Calu3 (cell line): ENCODE results near the gene SLC25A47. TPM values are rescaled to one million over a fixed set of nuclear protein-coding genes. Genes with fewer than 3 reads are reported as not detected.

ENCODE experiments used
- BruUV-seq: library from RNA; stranded (reverse); fragments of 400-500 nt; replicated peaks from 2 replicates; lab custom pipeline; 2021; lab: Mats Ljungman, UMichigan
- CTCF ChIA-PET: fragments of 300-600 bp; sonication (Branson Sonifier 250); formaldehyde crosslinking; loops from one replicate; lab custom pipeline; 2022; ENCODE audit warnings: antibody characterized with exemption; lab: Charles Lee
- DNase-seq: peaks from one replicate; pipeline ENCODE4 v3.0.0; 2022
- H3K27ac Mint-ChIP-seq: one replicate; pipeline ENCODE4 v1.8.0; 2022; ENCODE audit warnings: mixed read lengths; ENCODE audit not compliant: unreplicated experiment
- H3K27me3 Mint-ChIP-seq: one replicate; pipeline ENCODE4 v1.8.0; 2022; ENCODE audit warnings: mixed read lengths; ENCODE audit not compliant: unreplicated experiment
- H3K36me3 Mint-ChIP-seq: one replicate; pipeline ENCODE4 v1.8.0; 2022; ENCODE audit warnings: mild to moderate bottlenecking, moderate library complexity, mixed read lengths; ENCODE audit not compliant: insufficient read depth, unreplicated experiment
- H3K4me1 Mint-ChIP-seq: one replicate; pipeline ENCODE4 v1.8.0; 2022; ENCODE audit warnings: mild to moderate bottlenecking, low read depth, mixed read lengths; ENCODE audit not compliant: unreplicated experiment
- H3K4me3 Mint-ChIP-seq: one replicate; pipeline ENCODE4 v1.8.0; 2022; ENCODE audit warnings: mild to moderate bottlenecking, low read depth, moderate library complexity, mixed read lengths; ENCODE audit not compliant: unreplicated experiment
- H3K9me3 Mint-ChIP-seq: one replicate; pipeline ENCODE4 v1.8.0; 2022; ENCODE audit warnings: low read depth, mixed read lengths; ENCODE audit not compliant: unreplicated experiment
- CTCF ChIP-seq: fragments of 200-600 bp; IDR thresholded peaks from one replicate; pipeline ENCODE4 v1.8.0; 2022; ENCODE audit warnings: antibody characterized with exemption; ENCODE audit not compliant: unreplicated experiment
- intact Hi-C: fragments of 100-400 bp; cut with micrococcal nuclease; formaldehyde crosslinking; loops from one replicate; pipeline ENCODE4 v1.10.0; 2022; ENCODE audit not compliant: unreplicated experiment
- total RNA-seq: library from RNA; stranded (reverse); gene quantifications from 2 replicates; pipeline ENCODE4 v1.2.3, GENCODE V29; 2022

Gene SLC25A47
- total RNA-seq, 1 experiment from 2014 or later = not detected

GRCh38 chr14:100364403-100364802 is 41.3 kb downstream of the SLC25A47 start:
- peaks cover 83% of the 10 kb centered on the region for H3K36me3 Mint-ChIP-seq
- CTCF ChIA-PET = no interaction called here

GRCh38 chr14:100365741-100366140 is 42.6 kb downstream of the SLC25A47 start:
- BruUV-seq = no TSS peak
- CTCF ChIA-PET = no interaction called here
- no peaks in the 10 kb centered on the region for H3K27me3 Mint-ChIP-seq

More at GRCh38 chr14:100364403-100364802, 41.3 kb downstream of the SLC25A47 start:
- Mint-ChIP-seq H3K9me3 (no peaks in the 10 kb centered on the region), H3K27ac (no peak overlapping the region), H3K27me3 (no peaks in the 10 kb centered on the region), H3K4me3 (no peak overlapping the region), H3K4me1 (no peaks in the 10 kb centered on the region)
- BruUV-seq = no TSS peak
- intact Hi-C loops = no loop called here
- no peak for TF ChIP-seq CTCF
- no peak for DNase-seq

GRCh38 chr14:100369019-100369418 is 45.9 kb downstream of the SLC25A47 start:
- TF ChIP-seq CTCF = no peak
- Mint-ChIP-seq H3K4me1 (peaks cover 17% of the 10 kb centered on the region), H3K27ac (no peak overlapping the region), H3K4me3 (no peak overlapping the region), H3K36me3 (peaks cover 85% of the 10 kb centered on the region), H3K9me3 (no peaks in the 10 kb centered on the region), H3K27me3 (no peaks in the 10 kb centered on the region)
- CTCF ChIA-PET = no interaction called here
- no TSS peak for BruUV-seq
- intact Hi-C loops = no loop called here
- DNase-seq = no peak

More at GRCh38 chr14:100365741-100366140, 42.6 kb downstream of the SLC25A47 start:
- Mint-ChIP-seq H3K27ac (no peak overlapping the region), H3K9me3 (no peaks in the 10 kb centered on the region), H3K4me1 (no peaks in the 10 kb centered on the region), H3K4me3 (no peak overlapping the region), H3K36me3 (peaks cover 79% of the 10 kb centered on the region)
- intact Hi-C loops = no loop called here
- no peak for DNase-seq
- TF ChIP-seq CTCF = no peak

GRCh38 chr14:100370003-100370402 is 46.9 kb downstream of the SLC25A47 start:
- CTCF ChIA-PET = no interaction called here
- no TSS peak for BruUV-seq
- H3K4me1 Mint-ChIP-seq = peaks cover 17% of the 10 kb centered on the region
- intact Hi-C loops = loop anchor here (10.0 kb wide), 2 partner anchors 65 to 95 kb away; partner anchors contain the start of gene SLC25A29
- no peak for DNase-seq
- TF ChIP-seq CTCF = no peak
- peaks cover 85% of the 10 kb centered on the region for H3K36me3 Mint-ChIP-seq
- H3K27me3 Mint-ChIP-seq = no peaks in the 10 kb centered on the region
- no peaks in the 10 kb centered on the region for H3K9me3 Mint-ChIP-seq
- no peak overlapping the region for H3K27ac Mint-ChIP-seq
- H3K4me3 Mint-ChIP-seq = no peak overlapping the region
